Sigmoid colon (tissue), 4 donors: Measurements from ENCODE around the gene LARGE1.

Experiments used
- EP300 ChIP-seq, 4 donors: sonication (generic); formaldehyde crosslinking; IDR thresholded peaks; one replicate each; pipeline ENCODE4 v1.6.1; 2017; ENCODE audit warnings: antibody characterized with exemption in 4 of 4
- POLR2A ChIP-seq, 2 donors: fragments of 450-650 bp; IDR thresholded peaks; one replicate each; pipeline ENCODE4 v1.6.1; 2016; ENCODE audit warnings: antibody characterized with exemption in 2 of 2, mild to moderate bottlenecking in 2 of 2, moderate library complexity in 2 of 2
- POLR2AphosphoS5 ChIP-seq, 4 donors: sonication (generic); formaldehyde crosslinking; IDR thresholded peaks; one replicate each; pipeline ENCODE4 v1.6.1; 2017; ENCODE audit warnings: antibody characterized with exemption in 4 of 4
- TF ChIP-seq, protein P1 (sequence below), 4 experiments: fragments of 450-650 bp in 3 of 4; fragments of 200-600 bp in 1 of 4; IDR thresholded peaks; one replicate each; pipeline ENCODE4 v1.5.1; 2016 to 2019; ENCODE audit warnings: antibody characterized with exemption in 4 of 4, mild to moderate bottlenecking in 3 of 4, moderate library complexity in 2 of 4

DNA sequence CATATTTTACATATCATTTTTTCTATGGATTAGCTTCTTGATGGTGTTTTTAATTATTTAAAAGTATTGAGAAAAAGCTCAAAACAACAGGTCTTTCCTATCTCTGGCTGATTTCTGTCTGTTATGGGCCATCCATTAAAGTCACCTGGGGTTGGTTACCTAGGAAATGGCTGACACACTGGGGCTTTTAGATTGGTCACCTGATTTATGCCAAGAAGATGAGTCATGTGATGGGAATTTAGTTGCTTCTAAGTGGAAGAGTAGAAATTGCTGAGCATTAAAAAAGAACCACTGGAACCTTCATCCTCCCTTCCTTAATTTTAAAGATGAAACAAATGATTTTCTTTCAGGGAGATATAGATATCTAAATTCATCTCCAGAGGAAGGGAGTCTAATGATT, 48.8 kb upstream of the LARGE1 start:
- TF ChIP-seq POLR2A (IDR thresholded peaks at IDR 0.05) (no peak), POLR2AphosphoS5 (IDR thresholded peaks at IDR 0.05) (no peak), EP300 (IDR thresholded peaks at IDR 0.05) (no peak)
- TF ChIP-seq, protein P1, sequence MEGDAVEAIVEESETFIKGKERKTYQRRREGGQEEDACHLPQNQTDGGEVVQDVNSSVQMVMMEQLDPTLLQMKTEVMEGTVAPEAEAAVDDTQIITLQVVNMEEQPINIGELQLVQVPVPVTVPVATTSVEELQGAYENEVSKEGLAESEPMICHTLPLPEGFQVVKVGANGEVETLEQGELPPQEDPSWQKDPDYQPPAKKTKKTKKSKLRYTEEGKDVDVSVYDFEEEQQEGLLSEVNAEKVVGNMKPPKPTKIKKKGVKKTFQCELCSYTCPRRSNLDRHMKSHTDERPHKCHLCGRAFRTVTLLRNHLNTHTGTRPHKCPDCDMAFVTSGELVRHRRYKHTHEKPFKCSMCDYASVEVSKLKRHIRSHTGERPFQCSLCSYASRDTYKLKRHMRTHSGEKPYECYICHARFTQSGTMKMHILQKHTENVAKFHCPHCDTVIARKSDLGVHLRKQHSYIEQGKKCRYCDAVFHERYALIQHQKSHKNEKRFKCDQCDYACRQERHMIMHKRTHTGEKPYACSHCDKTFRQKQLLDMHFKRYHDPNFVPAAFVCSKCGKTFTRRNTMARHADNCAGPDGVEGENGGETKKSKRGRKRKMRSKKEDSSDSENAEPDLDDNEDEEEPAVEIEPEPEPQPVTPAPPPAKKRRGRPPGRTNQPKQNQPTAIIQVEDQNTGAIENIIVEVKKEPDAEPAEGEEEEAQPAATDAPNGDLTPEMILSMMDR (IDR thresholded peaks at IDR 0.05) = no peak
